OCI-LY7 (cell line): Measurements from ENCODE around the gene AFG1L. TPM values are rescaled to one million over a fixed set of nuclear protein-coding genes. Genes with fewer than 3 reads are reported as not detected.

Experiments used
- BruUV-seq: library from RNA; stranded (reverse); fragments of 400-500 nt; replicated peaks from 2 replicates; lab custom pipeline; 2021; lab: Mats Ljungman, UMichigan
- CTCF ChIA-PET: fragments of 300-600 bp; sonication (Branson Sonifier 250); formaldehyde crosslinking; loops from one replicate; lab custom pipeline; 2022; ENCODE audit warnings: antibody characterized with exemption; ENCODE audit not compliant: unreplicated experiment; lab: Charles Lee
- POLR2A ChIA-PET: fragments of 300-600 bp; sonication (Branson Sonifier 250); formaldehyde crosslinking; loops from one replicate; lab custom pipeline; 2022; ENCODE audit warnings: antibody characterized with exemption; lab: Charles Lee
- DNase-seq: peaks from one replicate; pipeline ENCODE4 v3.0.0-alpha.2; 2015; ENCODE audit warnings: low spot score
- H2AFZ ChIP-seq: fragments of 200-600 bp; sonication (generic), shearing (Covaris generic); 2 replicates; pipeline ENCODE4 v1.6.1; 2014; ENCODE audit warnings: mild to moderate bottlenecking, antibody characterized with exemption, low read length, moderate library complexity
- H3K27ac ChIP-seq: fragments of 200-600 bp; sonication (generic); 2 replicates; pipeline ENCODE4 v1.5.1; 2014; ENCODE audit warnings: mixed run types, low read depth, mild to moderate bottlenecking, moderate library complexity, low read length, inconsistent platforms; ENCODE audit not compliant: poor library complexity, severe bottlenecking
- H3K36me3 ChIP-seq: fragments of 200-600 bp; sonication (generic); 2 replicates; pipeline ENCODE4 v1.6.1; 2014; ENCODE audit warnings: mild to moderate bottlenecking, antibody characterized with exemption, low read length, moderate library complexity, mixed read lengths; ENCODE audit not compliant: insufficient read depth
- H3K4me1 ChIP-seq: fragments of 200-600 bp; sonication (generic); 2 replicates; pipeline ENCODE4 v1.5.1; 2014; ENCODE audit warnings: mild to moderate bottlenecking, low read length; ENCODE audit not compliant: insufficient read depth, poor library complexity, severe bottlenecking
- H3K4me2 ChIP-seq: fragments of 200-600 bp; sonication (generic); 2 replicates; pipeline ENCODE4 v1.6.1; 2014; ENCODE audit warnings: mild to moderate bottlenecking, low read length
- H3K4me3 ChIP-seq: fragments of 200-600 bp; sonication (generic); 2 replicates; pipeline ENCODE4 v1.5.1; 2014; ENCODE audit warnings: mild to moderate bottlenecking, low read depth, low read length; ENCODE audit not compliant: poor library complexity, severe bottlenecking
- H3K79me2 ChIP-seq: fragments of 200-600 bp; sonication (generic); 2 replicates; pipeline ENCODE4 v1.6.1; 2016; ENCODE audit warnings: low read depth, mild to moderate bottlenecking, low read length, moderate library complexity, mixed read lengths; ENCODE audit not compliant: insufficient read depth
- H3K9me2 ChIP-seq: fragments of 200-600 bp; sonication (generic); 2 replicates; pipeline ENCODE4 v1.6.1; 2016; ENCODE audit warnings: mild to moderate bottlenecking, low read length, mixed read lengths; ENCODE audit not compliant: insufficient read depth
- H3K9me3 ChIP-seq: fragments of 200-600 bp; sonication (generic); 2 replicates; pipeline ENCODE4 v1.6.1; 2014; ENCODE audit warnings: mild to moderate bottlenecking, mixed run types, low read length, mixed read lengths
- H4K20me1 ChIP-seq: fragments of 200-600 bp; sonication (generic); 2 replicates; pipeline ENCODE4 v1.6.1; 2014; ENCODE audit warnings: mild to moderate bottlenecking, antibody characterized with exemption, low read length, moderate library complexity, mixed read lengths; ENCODE audit not compliant: insufficient read depth
- EZH2phosphoT487 ChIP-seq: fragments of 200-600 bp; sonication (generic); IDR thresholded peaks from 2 replicates; pipeline ENCODE4 v1.6.1; 2018; ENCODE audit warnings: low read depth, borderline replicate concordance, mild to moderate bottlenecking, mixed run types, antibody characterized with exemption, low read length, moderate library complexity, mixed read lengths
- intact Hi-C: fragments of 100-400 bp; cut with micrococcal nuclease; formaldehyde crosslinking; loops from one replicate; pipeline ENCODE4 v1.10.0; 2022; ENCODE audit not compliant: unreplicated experiment
- total RNA-seq, 2 experiments: library from RNA; depleted of rRNA in 1 of 2; stranded (reverse); fragments of >200 nt in 1 of 2; shearing (Covaris generic) in 1 of 2; gene quantifications; 2 replicates each; pipeline ENCODE4 v1.2.3, GENCODE V29; 2014 to 2022
- TF ChIP-seq, protein P1 (sequence below): fragments of 200-600 bp; sonication (generic); conservative IDR thresholded peaks from 2 replicates; pipeline ENCODE4 v1.5.1; 2014; ENCODE audit warnings: mild to moderate bottlenecking, antibody characterized with exemption, low read length, moderate library complexity, mixed read lengths

Gene AFG1L
- total RNA-seq, 2 experiments from 2014 or later = 8.9 to 9.0 TPM

- TF ChIP-seq EZH2phosphoT487 = no peak
- TF ChIP-seq, protein P1, sequence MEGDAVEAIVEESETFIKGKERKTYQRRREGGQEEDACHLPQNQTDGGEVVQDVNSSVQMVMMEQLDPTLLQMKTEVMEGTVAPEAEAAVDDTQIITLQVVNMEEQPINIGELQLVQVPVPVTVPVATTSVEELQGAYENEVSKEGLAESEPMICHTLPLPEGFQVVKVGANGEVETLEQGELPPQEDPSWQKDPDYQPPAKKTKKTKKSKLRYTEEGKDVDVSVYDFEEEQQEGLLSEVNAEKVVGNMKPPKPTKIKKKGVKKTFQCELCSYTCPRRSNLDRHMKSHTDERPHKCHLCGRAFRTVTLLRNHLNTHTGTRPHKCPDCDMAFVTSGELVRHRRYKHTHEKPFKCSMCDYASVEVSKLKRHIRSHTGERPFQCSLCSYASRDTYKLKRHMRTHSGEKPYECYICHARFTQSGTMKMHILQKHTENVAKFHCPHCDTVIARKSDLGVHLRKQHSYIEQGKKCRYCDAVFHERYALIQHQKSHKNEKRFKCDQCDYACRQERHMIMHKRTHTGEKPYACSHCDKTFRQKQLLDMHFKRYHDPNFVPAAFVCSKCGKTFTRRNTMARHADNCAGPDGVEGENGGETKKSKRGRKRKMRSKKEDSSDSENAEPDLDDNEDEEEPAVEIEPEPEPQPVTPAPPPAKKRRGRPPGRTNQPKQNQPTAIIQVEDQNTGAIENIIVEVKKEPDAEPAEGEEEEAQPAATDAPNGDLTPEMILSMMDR = no peak
- peak overlapping the region; percentile 64 for H3K27ac ChIP-seq
- ChIA-PET CTCF (interaction anchor here (1.1 kb wide), 1 partner anchor 33 kb away, joined by 3 read pairs; no protein-coding TSS in a partner anchor), POLR2A (interaction anchor here (1.0 to 1.6 kb wide), 6 partner anchors 20 to 525 kb away, joined by 3 to 5 read pairs (median 4); no protein-coding TSS in a partner anchor)
- BruUV-seq = no TSS peak
- peak overlapping the region; percentile 91 for H3K4me3 ChIP-seq
- H3K36me3 ChIP-seq = no peaks in the 10 kb centered on the region; the same call in 1 of the 2 replicates
- H2AFZ ChIP-seq = peak overlapping the region; percentile 95
- peak; percentile 82 for DNase-seq
- no peaks in the 10 kb centered on the region for H3K79me2 ChIP-seq
- peaks cover 15% of the 10 kb centered on the region for H4K20me1 ChIP-seq
- H3K4me2 ChIP-seq = peak overlapping the region; percentile 94
- no peaks in the 10 kb centered on the region for H3K9me3 ChIP-seq
- no peaks in the 10 kb centered on the region for H3K9me2 ChIP-seq
- H3K4me1 ChIP-seq = peaks cover 19% of the 10 kb centered on the region
- intact Hi-C loops = loop anchor here (1.0 to 5.0 kb wide), 2 partner anchors 223 to 513 kb away; no protein-coding TSS in a partner anchor
These were observed 264.4 kb downstream of the AFG1L start for GRCh38 chr6:108559097-108559883.

GRCh38 chr6:108559884-108560462 lies 265.1 kb downstream of the AFG1L start:
- peak overlapping the region; percentile 94 for H3K4me2 ChIP-seq
- H2AFZ ChIP-seq = peak overlapping the region; percentile 54; the same call in 1 of the 2 replicates
- no TSS peak for BruUV-seq
- peaks cover 26% of the 10 kb centered on the region for H3K4me1 ChIP-seq
- no peaks in the 10 kb centered on the region for H3K9me3 ChIP-seq
- intact Hi-C loops = loop anchor here (1.0 to 5.0 kb wide), 3 partner anchors 222 to 512 kb away; no protein-coding TSS in a partner anchor
- peaks cover 21% of the 10 kb centered on the region for H4K20me1 ChIP-seq
- H3K27ac ChIP-seq = no peak overlapping the region
- POLR2A ChIA-PET = interaction anchor here (1.5 to 1.6 kb wide), 2 partner anchors 33 to 220 kb away, joined by 3 to 4 read pairs; no protein-coding TSS in a partner anchor
- H3K4me3 ChIP-seq = peak overlapping the region; percentile 91
- H3K9me2 ChIP-seq = no peaks in the 10 kb centered on the region
- H3K79me2 ChIP-seq = no peaks in the 10 kb centered on the region
- no peak for TF ChIP-seq EZH2phosphoT487
- TF ChIP-seq, protein P1 = no peak
- CTCF ChIA-PET = no interaction called here
- DNase-seq = peak; percentile 16
- H3K36me3 ChIP-seq = no peaks in the 10 kb centered on the region; the same call in 1 of the 2 replicates
